GM12801 (cell line): Measurements from ENCODE around the gene GNAI3.

Experiments used
- CTCF ChIP-seq: IDR thresholded peaks from one replicate; pipeline ENCODE4 v1.5.1; 2011; ENCODE audit warnings: control low read depth; ENCODE audit not compliant: insufficient read length; ENCODE audit errors: extremely low read depth

The GNAI3 gene

GRCh38 chr1:109619576-109620400 lies 71.4 kb downstream of the GNAI3 start, which contains the start of the genes AMPD2 and GNAT2:
AMPD2 (plus strand) TSS chr1:109619837; CDS start chr1:109621176, 1,339 bp downstream.
GNAT2 (minus strand) TSS chr1:109619616; CDS start chr1:109612870, 6,746 bp downstream.
- TF ChIP-seq CTCF = no peak

- no peak for TF ChIP-seq CTCF
These were observed 72.0 kb downstream of the GNAI3 start for GRCh38 chr1:109620401-109620791.

DNA sequence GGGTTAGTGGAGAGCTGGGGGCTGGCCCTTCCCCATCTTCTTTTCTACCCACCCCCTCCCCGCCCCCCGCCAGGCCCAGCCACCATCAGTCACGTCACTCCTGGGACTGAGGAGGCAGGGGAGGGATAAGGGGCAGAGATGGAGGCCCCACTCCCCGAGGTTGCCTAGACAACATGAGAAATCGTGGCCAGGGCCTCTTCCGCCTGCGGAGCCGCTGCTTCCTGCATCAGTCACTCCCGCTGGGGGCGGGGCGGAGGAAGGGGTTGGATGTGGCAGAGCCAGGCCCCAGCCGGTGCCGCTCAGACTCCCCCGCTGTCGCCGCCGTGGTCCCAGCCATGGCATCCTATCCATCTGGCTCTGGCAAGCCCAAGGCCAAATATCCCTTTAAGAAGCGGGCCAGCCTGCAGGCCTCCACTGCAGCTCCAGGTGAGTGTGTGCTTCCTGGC lies 72.4 kb downstream of the GNAI3 start:
- no peak for TF ChIP-seq CTCF

DNA sequence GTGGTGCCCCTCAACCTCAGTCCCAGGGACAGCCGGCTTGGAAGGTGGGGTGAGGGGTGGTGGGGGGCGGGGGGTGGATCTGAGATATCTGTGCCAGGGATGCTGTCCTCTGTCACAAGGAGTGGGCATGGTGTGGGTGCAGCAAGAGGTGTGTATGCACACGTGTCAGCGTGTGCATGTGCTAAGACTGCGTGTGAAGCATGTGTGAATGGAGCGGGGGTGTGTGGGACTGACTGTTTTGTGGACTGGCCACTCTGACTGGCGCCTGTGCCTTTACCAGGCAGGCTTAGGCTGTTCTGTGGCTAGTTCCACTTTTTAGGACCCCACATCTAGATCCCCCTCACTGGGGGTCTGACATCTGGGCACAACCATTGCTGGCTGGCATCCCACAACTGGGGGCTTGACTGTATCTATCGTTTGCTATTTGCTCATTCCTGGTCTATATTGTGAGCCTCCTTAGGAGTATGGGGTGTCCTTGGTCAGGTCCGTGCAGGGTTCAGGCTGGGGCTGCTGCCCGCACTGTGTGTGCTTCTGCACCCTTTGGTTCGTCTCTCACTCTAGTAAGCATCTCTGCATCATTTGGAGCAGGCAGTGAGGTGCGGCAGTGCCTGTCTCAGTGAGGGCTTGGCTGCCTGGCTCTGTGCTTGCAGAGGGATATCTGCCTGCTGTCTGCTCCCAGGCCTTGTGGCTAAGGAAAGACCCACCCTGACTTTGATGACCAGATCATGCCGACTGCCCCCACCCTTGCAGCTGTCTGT lies 73.1 kb downstream of the GNAI3 start:
- TF ChIP-seq CTCF = no peak

DNA sequence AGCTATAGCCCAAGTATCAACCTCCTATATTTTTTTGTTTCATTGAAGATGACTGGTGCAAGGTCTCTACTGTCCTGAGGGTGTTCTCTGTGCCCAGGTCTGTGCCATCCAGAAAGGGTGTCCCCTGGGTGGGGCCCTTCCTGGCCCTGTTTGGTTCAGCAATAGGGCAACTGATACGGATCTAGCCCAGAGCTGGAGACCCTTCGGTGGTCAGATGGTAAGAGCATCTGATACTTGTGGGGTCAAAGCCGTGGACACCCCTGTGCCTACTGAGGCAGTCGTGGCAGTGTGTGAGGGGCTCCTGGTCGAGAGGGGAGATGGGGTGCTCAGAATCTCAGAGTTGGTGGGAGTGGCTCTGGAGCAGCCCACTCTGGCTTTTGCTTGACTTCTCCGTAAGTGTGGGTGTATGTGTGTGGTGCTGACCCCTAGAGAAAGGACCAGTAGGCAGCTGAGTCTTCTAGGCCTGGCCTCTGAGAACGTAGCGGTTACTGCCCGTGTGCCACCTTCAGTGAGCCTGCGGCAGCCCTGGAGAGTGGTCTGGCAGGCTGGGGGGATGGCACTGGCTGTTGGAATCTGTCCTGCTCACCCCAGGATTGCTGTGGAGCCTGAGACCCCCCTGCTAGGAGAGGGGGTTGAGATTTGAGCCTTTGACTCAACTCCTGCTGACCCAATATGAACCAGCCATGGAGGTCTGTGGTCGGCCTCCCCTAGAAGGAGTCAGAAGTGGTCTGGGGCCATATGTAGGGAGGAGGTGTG lies 73.9 kb downstream of the GNAI3 start:
- TF ChIP-seq CTCF = no peak

- no peak for TF ChIP-seq CTCF
These were observed 74.5 kb downstream of the GNAI3 start for GRCh38 chr1:109622895-109623294.
